Type B pancreatic cell (in vitro differentiated cells): ENCODE results near the gene EAPP. TPM values are rescaled to one million over a fixed set of nuclear protein-coding genes. Genes with fewer than 3 reads are reported as not detected.
"Not testable (repeated sequence)": the region's sequence is repeated elsewhere in the genome, so short reads cannot be mapped to it uniquely, and the experiment has no call there.

ENCODE experiments used
- DNase-seq: peaks from one replicate; pipeline ENCODE4 v3.0.0; 2021; ENCODE audit warnings: mixed read lengths; ENCODE audit not compliant: unreplicated experiment; ENCODE audit errors: extremely low spot score
- H3K27ac Mint-ChIP-seq: 2 replicates; pipeline ENCODE4 v1.8.0; 2021; ENCODE audit warnings: mild to moderate bottlenecking, mixed read lengths
- H3K27me3 Mint-ChIP-seq: 2 replicates; pipeline ENCODE4 v1.8.0; 2021; ENCODE audit warnings: mixed read lengths
- H3K36me3 Mint-ChIP-seq: 2 replicates; pipeline ENCODE4 v1.8.0; 2021; ENCODE audit warnings: mixed read lengths
- H3K4me1 Mint-ChIP-seq: one replicate; pipeline ENCODE4 v1.8.0; 2021; ENCODE audit warnings: mixed read lengths; ENCODE audit not compliant: unreplicated experiment
- H3K4me3 Mint-ChIP-seq: 2 replicates; pipeline ENCODE4 v1.8.0; 2021; ENCODE audit warnings: mild to moderate bottlenecking, mixed read lengths
- H3K9me3 Mint-ChIP-seq: 2 replicates; pipeline ENCODE4 v1.8.0; 2021; ENCODE audit warnings: mixed read lengths
- total RNA-seq: library from RNA; stranded (reverse); gene quantifications from 2 replicates; pipeline ENCODE4 v1.2.1, GENCODE V29; 2021; ENCODE audit warnings: low replicate concordance
- TF ChIP-seq, protein P1 (sequence below): fragments of 200-600 bp; sonication (generic); conservative IDR thresholded peaks from 2 replicates; pipeline ENCODE4 v1.5.0; 2021; ENCODE audit warnings: antibody characterized with exemption, mild to moderate bottlenecking

EAPP gene
- total RNA-seq, 1 donor from 2014 or later, result 36.8 TPM

DNA sequence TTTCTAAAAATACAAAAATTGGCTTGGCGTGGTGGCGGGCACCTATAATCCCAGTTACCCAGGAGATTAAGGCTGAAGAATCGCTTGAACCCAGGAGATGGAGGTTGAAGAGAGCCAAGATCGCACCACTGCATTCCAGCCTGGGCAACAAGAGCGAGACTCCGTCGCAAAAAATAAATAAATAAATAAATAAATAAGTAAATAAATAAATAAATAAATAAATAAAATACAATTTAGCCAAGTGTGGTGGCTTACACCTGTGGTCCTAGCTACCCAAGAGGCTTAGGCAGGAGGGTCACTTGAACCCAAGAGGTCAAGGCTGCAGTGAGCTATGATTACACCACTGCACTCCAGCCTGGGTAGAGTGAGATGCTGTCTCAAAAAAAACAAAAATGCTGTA lies 51.0 kb downstream of the EAPP start:
- TF ChIP-seq, protein P1, sequence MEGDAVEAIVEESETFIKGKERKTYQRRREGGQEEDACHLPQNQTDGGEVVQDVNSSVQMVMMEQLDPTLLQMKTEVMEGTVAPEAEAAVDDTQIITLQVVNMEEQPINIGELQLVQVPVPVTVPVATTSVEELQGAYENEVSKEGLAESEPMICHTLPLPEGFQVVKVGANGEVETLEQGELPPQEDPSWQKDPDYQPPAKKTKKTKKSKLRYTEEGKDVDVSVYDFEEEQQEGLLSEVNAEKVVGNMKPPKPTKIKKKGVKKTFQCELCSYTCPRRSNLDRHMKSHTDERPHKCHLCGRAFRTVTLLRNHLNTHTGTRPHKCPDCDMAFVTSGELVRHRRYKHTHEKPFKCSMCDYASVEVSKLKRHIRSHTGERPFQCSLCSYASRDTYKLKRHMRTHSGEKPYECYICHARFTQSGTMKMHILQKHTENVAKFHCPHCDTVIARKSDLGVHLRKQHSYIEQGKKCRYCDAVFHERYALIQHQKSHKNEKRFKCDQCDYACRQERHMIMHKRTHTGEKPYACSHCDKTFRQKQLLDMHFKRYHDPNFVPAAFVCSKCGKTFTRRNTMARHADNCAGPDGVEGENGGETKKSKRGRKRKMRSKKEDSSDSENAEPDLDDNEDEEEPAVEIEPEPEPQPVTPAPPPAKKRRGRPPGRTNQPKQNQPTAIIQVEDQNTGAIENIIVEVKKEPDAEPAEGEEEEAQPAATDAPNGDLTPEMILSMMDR, result no peak
- Mint-ChIP-seq H3K27me3 (no peaks in the 10 kb centered on the region), H3K27ac (no peak overlapping the region), H3K4me1 (no peaks in the 10 kb centered on the region), H3K36me3 (no peaks in the 10 kb centered on the region), H3K4me3 (no peak overlapping the region), H3K9me3 (peaks cover 5% of the 10 kb centered on the region)
- DNase-seq, result no peak

DNA sequence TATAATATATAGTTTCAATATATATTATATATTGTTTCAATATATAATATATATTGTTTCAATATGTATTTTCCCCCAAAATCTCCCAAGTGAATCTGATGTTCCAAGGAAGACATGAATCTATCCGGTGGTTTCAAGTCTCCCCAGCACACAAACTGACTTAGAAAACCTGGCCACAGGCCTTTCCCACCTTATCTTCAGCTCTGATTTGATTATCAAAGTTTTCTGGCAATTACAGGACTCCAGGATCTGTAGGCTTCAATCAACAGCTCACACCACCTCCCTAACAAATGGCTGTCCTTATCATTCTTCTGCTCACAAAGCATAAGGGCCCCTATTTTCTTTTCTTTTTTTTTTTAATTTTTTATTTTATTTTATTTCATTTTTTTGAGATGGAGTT lies 54.8 kb downstream of the EAPP start:
- TF ChIP-seq, protein P1, result no peak
- no peak overlapping the region for H3K27ac Mint-ChIP-seq
- no peaks in the 10 kb centered on the region for H3K4me1 Mint-ChIP-seq
- H3K36me3 Mint-ChIP-seq, result no peaks in the 10 kb centered on the region
- no peaks in the 10 kb centered on the region for H3K9me3 Mint-ChIP-seq
- DNase-seq, result no peak
- no peak overlapping the region for H3K4me3 Mint-ChIP-seq
- H3K27me3 Mint-ChIP-seq, result no peaks in the 10 kb centered on the region

DNA sequence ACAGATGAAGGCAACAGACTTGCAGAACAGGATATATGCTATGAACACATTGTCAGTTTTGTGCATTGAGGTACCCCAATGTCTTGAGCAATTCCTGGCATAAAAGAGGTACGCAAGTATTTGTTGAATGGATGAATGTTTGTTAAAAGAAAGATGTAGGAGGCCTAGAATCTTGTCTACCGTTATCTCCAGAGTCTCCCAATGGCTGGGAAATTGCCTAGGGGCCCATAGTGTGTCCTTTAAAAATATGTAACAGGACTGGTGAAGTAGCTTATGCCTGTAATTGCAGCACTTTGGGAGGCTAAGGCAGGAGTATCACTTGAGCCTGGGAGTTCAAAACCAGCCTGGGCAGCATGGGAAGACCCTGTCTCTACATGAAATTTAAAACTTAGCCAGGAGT lies 57.0 kb downstream of the EAPP start:
- Mint-ChIP-seq H3K4me1 (no peaks in the 10 kb centered on the region), H3K9me3 (no peaks in the 10 kb centered on the region), H3K4me3 (no peak overlapping the region), H3K27me3 (no peaks in the 10 kb centered on the region), H3K36me3 (no peaks in the 10 kb centered on the region), H3K27ac (no peak overlapping the region)
- TF ChIP-seq, protein P1, result no peak
- DNase-seq, result no peak

DNA sequence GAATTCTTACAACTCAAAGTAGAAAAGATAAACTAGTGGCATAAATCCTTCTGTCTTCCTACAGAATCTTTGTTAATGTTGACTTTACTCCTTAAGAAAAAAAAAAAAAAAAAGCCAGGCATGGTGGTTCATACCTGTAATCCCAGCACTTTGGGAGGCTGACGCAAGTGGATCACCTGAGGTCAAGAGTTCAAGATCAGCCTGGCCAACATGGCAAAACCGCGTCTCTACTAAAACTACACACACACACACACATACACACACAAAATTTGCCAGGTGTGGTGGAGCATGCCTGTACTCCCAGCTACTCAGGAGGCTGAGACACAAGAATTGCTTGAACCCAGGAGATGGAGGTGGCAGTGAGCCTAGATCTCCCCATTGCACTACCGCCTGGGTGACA lies 59.8 kb downstream of the EAPP start:
- Mint-ChIP-seq H3K4me1 (no peaks in the 10 kb centered on the region), H3K36me3 (no peaks in the 10 kb centered on the region), H3K27me3 (no peaks in the 10 kb centered on the region), H3K4me3 (no peak overlapping the region), H3K27ac (no peak overlapping the region), H3K9me3 (no peaks in the 10 kb centered on the region)
- TF ChIP-seq, protein P1, result no peak
- DNase-seq, result no peak

DNA sequence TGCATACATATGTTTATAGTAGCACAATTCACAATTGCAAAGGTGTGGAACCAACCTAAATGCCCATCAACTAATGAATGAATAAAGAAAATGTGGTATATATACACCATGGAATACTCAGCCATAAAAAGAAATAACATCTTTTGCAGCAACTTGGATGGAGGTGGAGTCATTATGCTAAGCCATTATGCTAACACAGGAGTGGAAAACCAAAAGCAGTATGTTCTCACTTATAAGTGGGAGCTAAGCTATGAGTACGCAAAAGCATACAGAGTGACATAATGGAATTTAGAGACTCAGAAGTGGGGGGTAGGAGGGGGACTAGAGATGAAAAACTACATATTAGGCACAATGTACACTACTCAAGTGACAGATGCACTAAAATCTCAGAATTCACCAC lies 61.2 kb downstream of the EAPP start:
- Mint-ChIP-seq H3K27ac (no peak overlapping the region), H3K4me3 (no peak overlapping the region), H3K27me3 (no peaks in the 10 kb centered on the region), H3K9me3 (no peaks in the 10 kb centered on the region), H3K4me1 (no peaks in the 10 kb centered on the region), H3K36me3 (no peaks in the 10 kb centered on the region)
- TF ChIP-seq, protein P1, result no peak
- DNase-seq, result no peak

DNA sequence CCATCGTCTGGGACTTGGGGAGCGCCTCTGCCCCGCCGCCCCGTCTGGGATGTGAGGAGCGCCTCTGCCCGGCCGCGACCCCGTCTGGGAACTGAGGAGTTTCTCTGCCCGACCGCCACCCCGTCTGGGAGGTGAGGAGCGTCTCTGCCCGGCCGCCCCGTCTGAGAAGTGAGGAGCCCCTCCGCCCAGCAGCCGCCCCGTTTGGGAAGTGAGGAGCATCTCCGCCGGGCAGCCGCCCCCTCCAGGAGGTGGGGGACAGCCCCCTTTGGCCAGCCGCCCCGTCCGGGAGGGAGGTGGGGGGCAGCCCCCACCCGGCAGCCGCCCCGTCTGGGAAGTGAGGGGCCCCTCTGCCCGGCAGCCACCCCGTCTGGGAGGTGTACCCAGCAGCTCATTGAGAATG lies 63.5 kb downstream of the EAPP start:
- H3K9me3 Mint-ChIP-seq, H3K36me3 Mint-ChIP-seq: not testable (repeated sequence)

More for the DNA sequence above, 63.5 kb downstream of the EAPP start:
- H3K4me3 Mint-ChIP-seq, H3K27me3 Mint-ChIP-seq, DNase-seq, H3K27ac Mint-ChIP-seq, H3K4me1 Mint-ChIP-seq: not testable (repeated sequence)
